GM12873 (cell line): ENCODE data around the gene MMP17.

Source experiments
- TF ChIP-seq, protein P1 (sequence below): IDR thresholded peaks from 2 replicates; pipeline ENCODE4 v1.5.1; 2012; ENCODE audit warnings: low read depth, mild to moderate bottlenecking, moderate library complexity, low read length, control low read depth; ENCODE audit not compliant: insufficient read depth; ENCODE audit errors: missing control alignments

The MMP17 gene

DNA sequence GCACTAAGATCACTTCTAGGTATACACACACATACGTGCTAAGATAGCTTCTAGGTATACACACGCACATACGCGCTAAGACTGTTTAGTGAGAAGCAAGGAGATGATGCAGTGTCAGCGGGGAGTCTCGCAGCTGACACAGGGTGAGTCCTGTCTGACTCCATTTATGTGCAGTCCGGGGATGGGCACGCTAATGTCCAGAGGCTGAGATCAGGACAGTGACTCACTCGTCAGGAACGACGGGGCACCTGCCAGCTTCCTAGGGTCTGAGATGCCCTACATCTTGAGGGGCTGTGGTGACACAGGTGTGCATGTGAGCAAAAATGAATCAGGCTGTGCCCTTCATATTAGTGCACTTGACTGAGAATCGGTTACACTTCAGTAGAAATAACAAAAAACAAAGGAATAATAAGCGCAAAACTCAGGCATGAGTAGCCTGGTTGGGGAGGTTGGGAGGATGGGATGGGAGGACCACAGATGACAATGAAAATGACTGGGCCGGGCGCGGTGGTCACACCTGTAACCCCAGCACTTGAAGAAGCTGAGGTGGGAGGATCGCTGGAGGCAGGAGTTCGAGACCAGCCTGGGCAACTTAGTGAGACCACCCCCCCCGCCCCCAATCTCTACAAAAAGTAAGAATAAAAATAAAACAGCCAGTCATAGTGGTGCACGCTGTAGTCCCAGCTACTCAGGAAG, 37.1 kb downstream of the MMP17 start:
- TF ChIP-seq, protein P1, sequence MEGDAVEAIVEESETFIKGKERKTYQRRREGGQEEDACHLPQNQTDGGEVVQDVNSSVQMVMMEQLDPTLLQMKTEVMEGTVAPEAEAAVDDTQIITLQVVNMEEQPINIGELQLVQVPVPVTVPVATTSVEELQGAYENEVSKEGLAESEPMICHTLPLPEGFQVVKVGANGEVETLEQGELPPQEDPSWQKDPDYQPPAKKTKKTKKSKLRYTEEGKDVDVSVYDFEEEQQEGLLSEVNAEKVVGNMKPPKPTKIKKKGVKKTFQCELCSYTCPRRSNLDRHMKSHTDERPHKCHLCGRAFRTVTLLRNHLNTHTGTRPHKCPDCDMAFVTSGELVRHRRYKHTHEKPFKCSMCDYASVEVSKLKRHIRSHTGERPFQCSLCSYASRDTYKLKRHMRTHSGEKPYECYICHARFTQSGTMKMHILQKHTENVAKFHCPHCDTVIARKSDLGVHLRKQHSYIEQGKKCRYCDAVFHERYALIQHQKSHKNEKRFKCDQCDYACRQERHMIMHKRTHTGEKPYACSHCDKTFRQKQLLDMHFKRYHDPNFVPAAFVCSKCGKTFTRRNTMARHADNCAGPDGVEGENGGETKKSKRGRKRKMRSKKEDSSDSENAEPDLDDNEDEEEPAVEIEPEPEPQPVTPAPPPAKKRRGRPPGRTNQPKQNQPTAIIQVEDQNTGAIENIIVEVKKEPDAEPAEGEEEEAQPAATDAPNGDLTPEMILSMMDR: no peak

- TF ChIP-seq, protein P1: no peak
Measured at GRCh38 chr12:131867471-131867870, 39.3 kb downstream of the MMP17 start.

DNA sequence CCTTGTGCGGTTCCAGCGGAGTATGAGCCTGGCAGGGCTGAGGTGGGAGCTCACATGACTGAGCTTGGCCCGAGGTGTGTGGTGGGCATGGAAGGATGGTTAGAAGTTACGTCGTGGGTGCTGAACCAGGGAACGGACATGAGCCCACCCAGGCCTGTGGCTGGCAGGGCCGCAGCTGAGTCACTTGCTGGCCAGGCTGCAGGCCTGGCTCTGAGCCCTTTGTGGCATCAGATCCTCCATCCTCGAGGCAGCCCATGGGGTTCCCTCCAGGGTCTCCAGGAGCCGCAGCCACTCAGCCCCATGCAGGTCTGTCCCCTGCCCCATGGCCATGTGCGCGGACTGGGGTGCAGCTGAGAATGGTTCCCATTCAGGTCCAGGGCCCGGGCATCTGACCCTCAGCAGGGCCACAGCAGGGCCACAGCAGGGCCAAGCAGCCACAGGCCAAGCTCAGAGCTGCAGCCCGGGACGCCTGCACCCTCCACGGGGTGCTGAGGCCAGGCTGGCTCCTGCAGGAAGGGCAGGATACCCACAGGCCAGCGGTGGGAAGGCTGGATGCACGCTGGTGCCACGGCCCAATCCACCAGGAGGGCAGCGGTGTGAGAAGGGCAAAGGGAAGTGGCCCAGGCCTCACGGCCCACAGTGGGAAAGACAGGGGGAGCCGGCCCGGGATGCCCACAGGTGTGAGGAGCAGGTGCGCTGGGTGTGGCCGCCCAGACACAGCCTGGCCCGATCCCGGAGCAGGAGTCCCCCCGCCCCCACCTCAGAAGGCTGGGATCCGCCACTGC, 39.9 kb downstream of the MMP17 start:
- TF ChIP-seq, protein P1: no peak

DNA sequence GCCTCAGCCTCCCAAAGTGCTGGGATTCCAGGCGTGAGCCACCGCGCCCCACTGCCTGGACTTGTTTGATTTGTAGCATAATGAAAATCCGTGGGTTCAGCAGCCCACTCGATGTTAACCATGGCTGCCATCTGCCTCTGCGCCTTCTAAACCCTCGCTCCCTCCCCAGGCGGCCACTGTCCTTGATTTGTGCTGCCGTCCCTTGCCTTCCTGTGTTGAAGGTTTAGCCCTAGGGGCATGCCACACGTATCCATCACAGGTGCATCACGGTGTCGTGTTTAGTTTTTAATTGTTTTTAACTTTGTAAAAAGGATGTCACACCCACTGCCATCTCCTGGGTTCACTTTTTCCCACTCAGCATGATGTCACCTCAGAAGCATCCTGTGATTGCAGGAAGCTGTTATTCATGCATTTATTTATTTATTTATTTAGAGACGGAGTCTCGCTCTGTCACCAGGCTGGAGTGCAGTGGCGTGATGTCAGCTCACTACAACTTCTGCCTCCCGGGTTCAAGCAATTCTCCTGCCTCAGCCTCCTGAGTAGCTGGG, 41.8 kb downstream of the MMP17 start:
- TF ChIP-seq, protein P1: no peak

DNA sequence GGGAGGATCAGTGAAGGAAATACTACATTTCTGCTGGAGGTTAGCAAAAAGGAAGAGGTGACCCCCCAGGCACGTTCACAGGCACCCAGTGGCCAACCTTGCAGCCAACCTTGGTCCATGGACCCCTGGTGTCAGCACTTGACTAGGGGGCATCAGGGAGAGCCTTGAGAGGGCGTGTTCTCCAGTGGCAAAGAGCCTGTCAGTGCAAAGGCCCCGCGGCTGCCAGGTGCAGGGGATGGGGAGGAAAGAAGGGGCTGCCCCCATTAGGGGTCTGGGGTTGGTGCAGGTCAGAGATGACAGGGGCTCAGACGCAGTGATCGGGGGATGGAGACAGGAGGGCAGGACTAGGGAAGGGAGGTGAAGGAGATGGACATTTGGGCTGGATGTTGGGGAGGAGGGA, 43.5 kb downstream of the MMP17 start:
- TF ChIP-seq, protein P1: no peak

DNA sequence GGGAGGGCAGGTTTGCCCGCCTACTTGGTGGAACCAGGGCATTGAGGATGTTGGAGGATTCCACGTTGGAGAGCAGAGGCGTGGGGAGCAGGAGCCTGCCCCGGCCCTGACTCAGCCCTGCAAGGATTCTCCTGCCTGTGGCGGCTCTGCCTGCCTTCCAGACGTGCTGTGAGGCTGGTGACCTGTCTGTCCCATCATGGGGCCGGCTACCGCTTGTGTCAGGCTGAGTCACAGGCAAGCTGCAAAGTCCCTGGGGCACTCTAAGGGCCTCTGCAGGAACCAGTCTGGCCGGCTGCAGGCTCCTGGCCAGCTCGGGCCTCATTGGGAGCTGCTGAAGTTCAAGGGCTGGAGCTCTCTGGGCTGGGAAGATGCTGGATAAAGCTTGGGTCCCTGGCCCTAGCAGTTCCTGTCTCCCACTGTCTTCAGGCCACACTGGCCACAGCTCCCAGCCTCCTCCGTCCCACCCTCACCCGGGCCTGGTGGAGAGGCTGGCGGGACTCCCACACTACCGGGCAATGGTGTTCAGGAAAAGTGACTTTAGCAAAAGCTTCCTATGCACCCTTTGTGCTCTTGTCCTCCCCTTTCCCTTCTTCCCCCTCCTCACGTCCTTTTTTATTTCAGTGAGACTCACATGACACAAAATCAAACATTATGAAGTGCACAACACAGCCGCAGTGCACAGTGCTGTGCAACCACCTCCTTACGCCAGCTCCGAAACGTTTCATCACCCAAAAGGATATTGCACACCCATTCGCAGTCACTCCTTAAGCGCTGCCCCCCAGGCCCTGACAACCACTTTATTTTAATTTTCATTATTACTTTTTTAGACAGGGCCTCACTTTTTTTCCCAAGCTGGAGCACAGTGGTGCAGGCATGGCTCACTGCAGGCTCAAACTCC, 44.2 kb downstream of the MMP17 start:
- TF ChIP-seq, protein P1: no peak

DNA sequence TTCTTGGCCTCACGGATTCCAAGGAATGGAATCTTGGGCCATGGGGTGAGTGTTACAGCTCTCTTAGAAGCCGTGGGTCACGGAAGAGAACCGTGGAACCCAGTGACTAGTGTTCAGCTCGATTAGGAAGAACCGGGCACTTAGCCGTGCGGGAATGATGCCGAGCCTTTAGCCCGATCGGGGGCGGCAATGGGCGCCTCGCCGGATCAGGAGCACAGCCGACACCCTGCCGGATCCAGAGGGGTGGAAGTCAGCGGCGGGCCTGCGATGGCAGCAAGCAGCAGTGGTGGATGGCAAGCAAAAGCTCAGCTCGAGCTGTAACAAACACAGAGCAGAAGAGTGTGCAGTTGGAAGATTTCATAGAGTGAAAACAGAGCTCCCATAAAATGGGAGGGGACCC, 45.1 kb downstream of the MMP17 start:
- TF ChIP-seq, protein P1: no peak
